HS-27A (cell line): ENCODE data around the gene IGFALS.

Source experiments
- DNase-seq: peaks from one replicate; pipeline ENCODE4 v3.0.0-alpha.2; 2012; ENCODE audit warnings: low read depth, missing footprints

The IGFALS gene

DNA sequence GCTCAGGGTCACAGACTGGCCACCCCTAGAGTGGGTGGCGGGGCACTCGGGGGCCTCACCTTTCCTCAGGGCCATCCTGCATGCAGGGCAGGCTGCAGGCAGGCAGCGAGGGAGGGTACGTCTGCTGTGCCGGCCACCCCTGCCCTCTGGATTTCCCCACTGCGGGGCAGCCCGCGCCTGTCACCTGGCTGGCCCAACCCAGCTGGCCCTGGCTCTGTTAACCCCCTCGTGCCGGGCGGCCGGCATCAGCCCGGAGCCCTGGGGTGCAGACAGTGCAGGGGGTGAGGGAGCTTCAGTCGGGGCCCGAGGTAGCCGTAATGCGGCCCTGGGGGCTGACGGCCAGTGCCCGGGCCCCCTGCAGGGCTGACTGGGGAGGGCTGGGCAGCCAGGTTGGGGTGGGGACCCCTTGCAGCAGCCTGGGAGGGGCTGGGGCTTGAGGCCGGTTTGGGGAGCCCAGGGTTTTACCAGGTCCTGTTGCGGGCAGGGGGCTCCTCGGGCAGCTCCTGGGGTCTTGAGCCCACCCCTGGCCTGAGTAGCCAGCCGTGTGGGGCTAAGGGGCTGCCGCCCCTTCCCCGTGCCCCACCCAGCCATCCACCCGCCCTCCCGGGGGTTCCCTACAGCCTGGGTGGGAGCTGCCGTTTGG, at the start of gene IGFALS:
Gene IGFALS (minus strand): TSS at position 128 of the 643 bp plus-strand sequence. CDS start 53 bp downstream, at position 75.
- no peak for DNase-seq

DNA sequence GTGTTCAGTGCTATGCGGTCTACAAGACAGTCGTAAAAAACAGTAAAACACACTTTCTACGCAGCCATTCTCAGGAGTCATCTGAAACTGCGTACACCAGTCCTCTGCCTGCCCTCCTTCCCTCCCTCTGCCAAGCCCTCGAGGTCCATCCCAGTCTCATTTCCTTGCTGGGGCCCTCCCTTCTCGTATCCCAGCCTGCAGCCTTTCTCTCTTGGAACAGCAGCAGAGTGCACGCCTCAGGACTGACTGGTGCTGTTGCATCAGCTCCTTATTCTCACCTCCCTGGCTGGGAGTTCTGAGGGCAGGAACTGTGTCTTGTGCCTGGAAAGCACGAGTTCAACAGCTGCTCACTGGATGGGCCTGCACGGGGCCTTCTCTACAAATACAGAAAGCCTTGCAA, 46.0 kb upstream of the IGFALS start:
- DNase-seq = no peak

DNA sequence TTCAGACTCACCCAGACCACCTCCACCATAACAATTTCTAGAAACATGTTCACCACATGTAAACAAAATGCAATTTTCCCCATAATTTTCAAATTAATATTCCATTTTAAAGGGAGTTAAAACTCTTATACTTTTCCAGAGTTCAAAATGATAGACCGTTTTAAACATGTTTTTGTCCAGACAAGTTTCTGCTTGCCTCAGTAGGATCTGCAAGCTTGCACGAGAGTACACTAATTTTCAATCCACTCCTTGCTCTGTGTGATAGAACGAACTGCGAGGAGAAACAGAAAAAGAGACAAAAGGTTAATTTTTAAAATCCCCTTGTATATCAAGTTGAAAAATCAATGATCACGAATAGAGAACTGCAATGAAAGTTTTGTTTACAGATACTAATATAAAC, 40.6 kb upstream of the IGFALS start:
- no peak for DNase-seq

DNA sequence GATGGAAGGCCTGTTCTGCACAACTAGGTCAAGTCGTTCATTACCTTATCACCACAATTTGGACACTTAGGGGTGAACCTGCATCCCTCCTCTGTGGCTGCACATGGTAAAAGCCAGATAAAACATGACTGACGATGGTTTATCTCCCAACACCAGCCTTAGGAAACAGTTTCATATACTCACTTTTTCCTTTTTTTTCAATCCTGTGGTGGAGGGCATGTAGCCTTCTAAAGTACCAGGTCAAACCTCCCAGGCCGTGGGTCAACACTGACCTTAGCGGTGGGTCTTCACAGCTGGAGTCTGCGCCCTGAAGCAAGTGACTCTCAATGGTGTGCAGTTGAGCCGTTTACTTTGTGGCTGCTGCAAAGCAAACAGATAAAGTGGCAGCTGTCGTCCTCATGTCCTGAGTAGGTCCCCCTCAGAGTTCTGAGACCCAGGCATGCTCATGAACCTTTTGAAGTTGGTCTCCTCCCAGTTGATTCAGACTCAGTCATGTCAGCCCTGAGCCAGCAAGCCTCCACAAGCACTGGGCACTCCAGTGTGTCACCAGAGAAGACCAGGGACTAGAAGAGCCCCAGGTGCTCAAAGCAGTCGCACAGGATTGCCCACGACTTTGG, 39.4 kb upstream of the IGFALS start:
- DNase-seq = no peak

DNA sequence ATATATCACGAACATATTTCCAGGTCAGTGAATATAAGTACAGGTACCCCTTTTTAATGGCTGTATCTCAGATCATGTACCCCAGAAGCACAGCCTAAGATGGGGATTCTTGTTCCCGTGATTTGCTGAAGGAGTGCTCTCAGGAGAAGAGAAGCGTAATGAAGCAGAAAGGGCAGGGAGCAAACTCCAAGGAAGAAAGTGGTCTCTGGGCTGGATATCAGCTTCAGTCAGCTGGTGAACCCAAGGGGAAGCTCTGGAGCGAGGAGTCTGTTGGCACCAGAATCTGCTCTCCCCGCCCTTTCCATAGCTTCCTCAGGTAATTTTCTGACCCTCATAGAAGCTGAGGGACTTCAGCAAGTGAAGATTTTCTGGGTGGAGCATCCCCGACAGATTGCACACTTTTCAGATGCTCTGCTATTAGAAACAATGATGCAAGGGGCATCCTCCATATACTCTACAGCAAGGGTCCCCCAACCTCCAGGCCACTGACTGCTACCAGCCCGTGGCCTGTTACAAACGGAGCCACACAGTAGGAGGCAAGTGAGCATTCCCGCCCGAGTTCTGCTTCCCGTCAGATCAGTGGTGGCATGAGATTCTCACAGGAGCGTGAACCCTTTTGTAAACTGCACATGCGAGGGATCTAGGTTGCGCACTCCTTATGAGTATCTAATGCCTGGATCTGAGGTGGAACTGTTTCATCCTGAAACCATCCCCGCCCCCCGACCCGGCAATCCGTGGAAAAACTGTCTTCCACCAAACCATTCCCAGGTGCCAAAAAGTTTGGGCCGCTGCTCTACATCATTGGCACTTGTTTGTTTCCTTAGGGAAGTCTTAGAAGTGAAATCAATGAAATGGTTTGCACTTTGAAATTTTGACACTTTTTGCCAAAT, 37.9 kb upstream of the IGFALS start:
- DNase-seq = no peak

DNA sequence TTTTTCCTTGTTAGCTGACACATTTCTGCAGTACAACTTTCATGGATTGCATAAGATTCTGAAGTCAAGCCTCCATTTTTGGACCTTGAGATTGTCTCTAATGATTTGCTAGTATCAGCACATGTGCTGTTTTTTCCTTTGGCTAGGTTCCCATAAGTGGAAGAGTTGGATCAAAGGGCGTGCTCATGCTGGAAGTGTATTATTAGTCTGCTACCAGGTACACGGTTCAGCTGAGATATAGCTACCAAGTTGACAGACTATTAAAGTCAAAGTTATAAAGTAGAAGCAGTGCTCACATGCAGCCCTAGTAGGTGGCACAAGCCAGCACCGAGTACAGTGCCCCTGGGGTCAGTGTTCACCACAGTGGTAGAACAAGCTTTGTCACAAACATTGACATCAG, 36.7 kb upstream of the IGFALS start:
- no peak for DNase-seq

DNA sequence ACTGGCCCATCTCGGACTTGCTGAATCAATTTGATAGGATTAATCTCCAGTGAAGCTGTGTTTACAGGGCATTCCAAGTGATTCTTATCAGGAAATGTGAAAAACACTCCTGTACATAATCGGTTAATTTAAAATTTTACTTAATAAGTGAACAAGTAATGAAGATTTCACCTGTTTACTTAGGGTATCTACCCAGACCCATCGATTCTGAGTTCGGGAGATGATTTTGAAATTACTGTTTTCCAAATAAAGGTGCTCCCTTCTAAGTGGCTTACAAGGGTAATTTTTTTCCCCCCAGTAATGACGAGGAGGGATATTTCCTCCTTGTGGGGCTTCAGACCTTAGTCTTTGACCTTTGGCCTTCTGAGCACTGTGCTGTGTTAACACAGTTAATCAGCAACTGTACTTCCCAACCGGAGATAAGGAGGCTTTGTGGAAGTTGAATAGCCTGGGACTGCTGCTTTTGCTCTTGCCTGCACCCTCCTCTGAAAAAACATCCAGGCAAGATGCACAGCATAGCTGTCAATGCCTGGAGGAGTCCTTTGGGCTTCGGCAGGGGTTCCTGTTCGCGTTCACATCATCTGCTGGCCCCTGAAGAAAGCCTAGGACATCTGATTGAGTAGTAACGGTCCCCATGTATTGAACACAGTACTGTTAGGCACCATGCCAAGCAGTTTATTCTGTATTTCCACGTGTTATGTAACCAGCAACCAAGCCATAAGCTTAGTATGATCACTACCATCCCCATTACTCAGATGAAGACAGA, 35.3 kb upstream of the IGFALS start:
- no peak for DNase-seq

DNA sequence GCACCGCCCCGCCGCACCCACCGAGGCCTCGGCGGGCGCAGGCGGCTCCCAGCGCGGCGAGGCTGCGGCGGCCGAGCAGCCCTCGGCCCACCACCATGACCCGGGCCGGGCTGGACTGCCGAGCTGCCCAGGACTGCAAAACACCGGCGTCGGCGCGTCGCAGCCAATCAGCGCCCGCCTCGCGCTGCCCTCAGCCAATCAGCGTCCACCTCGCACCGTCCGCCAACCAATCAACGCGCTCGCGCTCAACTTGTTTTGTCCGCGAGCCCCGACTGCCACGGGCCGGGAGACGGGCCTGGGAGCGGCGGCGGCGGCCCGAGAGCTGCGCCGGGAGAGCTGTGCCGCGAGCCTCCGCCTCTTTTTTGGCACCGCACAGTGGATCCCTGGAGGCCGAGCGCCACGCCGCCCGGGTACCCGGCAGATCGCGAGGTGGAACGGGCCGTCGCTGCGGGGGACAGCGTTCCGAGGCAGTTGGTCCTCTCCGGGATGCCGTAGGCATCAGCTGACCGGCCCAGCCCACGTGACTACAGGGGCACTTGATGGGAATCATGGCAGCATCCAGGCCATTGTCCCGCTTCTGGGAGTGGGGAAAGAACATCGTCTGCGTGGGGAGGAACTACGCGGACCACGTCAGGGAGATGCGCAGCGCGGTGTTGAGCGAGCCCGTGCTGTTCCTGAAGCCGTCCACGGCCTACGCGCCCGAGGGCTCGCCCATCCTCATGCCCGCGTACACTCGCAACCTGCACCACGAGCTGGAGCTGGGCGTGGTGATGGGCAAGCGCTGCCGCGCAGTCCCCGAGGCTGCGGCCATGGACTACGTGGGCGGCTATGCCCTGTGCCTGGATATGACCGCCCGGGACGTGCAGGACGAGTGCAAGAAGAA, 33.4 kb upstream of the IGFALS start, which contains the start of the genes FAHD1 and HAGH:
Gene FAHD1 (plus strand): TSS at position 516 of the 883 bp plus-strand sequence. CDS start 33 bp downstream, at position 549.
Gene HAGH (minus strand): TSS at position 135 of the 883 bp plus-strand sequence. CDS start 38 bp downstream, at position 97.
- peak; percentile 74 for DNase-seq

DNA sequence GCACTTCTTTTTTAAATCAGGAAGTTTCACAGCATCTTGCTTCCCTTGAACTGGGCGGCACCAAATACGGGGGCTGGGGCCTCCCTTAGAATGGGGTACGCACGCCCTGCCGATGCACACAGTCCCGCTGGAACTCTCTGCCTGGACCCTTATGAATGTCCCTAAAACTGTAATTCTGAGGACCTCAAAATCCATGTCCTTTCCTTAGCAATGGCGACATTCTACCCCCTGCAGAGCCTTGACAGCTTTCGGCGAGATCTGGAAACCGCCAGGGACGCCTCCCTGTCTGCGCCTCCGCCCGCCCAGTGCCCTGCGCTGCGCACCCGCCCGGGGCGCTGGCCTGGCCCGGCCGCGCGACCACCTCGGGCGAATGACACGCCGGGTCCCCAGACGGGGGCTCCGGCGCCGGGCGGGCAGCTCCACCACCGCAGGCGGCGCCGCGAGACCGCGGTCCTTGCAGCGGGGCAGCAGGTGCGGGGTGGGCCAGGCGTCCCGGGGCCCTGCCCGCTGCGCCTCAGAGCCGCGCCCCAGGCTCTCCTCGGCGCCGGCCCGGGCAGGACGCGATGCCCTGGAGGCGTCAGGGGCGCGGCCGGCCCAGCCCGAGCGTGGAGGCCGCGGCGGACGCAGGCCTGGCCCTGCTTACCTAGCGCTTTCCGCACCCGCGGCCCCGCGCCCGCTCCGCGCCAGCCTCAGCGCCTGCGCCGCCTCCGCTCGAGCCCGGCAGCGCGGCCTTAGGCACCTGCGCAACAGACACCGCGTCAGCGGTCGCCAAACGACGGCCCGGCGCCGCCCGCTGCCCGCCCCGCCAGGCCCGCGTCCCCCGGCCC, 32.6 kb upstream of the IGFALS start:
- no peak for DNase-seq

DNA sequence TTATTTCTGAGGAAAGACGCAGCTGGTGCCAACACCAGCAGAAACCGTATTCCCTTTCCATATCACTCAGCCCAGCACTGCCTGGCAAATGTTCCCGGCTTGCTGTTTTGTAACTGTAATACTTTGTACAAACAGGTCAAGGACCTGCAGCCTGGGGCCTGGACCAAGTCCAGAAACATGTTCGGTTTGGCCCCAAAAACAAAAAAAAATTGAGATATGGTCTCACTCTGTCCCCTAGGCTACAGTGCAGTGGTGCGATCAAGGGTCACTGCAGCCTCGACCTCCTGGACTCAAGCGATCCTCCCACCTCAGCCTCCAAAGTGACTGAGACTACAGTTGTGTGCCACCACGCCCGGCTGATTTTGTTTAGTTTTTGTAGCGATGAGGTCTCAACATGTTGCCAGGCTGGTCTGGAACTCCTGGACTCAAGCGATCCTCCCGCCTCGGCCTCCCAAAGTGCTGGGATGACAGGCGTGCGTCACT, 31.9 kb upstream of the IGFALS start:
- no peak for DNase-seq

DNA sequence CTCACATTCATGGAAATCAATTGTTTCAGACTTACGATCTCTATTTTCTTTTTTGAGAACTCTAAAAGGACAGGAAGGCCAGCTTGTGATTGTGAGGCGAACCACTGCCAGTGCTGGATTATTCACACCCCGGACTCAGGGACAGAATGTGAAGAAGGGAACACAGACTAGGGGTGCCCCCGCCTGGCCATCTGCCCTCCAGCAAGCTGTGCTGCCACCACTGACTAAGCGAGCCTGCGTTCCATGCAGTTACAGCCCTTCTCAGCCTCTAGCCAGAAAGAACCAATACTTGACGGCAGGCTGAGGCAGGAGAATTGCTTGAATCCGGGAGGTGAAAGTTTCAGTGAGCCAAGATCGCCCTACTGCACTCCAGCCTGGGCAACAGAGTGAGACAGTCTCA, 30.3 kb upstream of the IGFALS start:
- no peak for DNase-seq

DNA sequence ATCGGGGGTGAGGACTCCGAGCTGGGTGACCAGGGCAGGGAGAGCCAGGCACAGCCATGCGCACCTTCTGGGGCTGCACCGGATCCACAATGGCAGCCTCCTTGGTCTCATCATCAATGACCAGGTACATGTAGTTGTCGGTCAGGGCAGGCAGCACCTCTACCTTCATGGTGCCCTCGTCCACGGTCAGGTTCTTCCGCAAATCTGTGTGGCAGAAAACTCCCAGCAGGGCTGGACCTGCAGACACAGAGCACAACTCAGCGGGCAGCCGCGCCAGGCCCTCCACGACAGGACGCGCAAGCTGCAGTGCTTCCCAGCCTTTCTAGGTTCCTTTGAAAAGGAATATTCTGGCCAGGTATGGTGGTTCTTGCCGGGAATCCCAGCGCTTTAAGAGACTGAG, 29.3 kb upstream of the IGFALS start:
- no peak for DNase-seq

DNA sequence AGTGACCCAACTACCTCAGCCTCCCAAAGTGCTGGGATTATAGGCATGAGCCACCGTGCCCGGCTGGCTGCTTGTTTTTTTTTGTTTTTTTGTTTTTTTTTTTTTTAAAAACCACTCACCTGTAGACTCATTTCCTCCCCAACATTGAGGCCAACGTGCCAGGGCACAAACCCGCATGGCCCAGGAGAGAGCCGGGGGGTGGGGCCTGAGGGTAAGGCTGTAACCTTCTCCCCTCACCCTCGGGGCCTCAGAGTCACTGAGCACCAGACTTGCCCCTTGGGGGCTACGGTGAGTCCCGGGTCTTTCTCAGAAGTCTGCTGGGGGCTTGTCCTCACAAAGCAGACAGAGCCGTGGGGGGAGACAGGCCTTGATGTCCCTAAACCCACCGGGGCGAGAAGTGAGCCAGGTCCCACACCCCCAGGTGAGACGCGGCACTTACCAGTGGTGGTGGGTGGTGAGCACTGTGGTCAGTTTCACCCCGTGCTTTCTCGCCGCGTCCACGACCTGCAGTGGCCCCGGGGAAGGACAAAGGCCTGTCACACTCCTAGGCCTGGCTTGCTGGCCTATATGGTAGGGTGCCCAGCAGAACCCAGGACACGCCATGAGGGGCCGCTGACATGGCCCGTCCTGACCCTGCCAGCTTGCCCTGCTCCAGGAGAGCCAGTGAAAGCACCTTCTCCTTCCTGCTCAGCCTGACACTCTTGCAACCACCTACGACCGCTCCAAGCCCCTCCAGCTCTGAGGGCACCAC, 28.5 kb upstream of the IGFALS start:
- no peak for DNase-seq

DNA sequence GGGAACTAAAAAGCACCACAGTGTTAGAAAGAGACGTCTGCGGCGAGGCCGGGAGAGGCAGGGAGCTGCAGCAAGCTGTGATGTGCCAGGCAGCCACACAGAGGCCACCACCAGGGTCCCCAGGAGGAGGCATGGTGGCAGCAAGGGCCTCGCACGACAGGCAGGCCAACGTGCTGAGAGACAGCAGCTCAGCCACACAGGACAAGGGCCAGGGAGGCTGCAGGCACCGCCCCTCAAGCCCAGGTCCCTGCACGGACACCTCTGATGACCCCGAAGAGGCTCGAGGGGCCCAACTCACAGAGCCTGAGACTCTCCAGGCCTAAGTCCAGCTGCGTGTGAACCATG, 27.4 kb upstream of the IGFALS start:
- no peak for DNase-seq

DNA sequence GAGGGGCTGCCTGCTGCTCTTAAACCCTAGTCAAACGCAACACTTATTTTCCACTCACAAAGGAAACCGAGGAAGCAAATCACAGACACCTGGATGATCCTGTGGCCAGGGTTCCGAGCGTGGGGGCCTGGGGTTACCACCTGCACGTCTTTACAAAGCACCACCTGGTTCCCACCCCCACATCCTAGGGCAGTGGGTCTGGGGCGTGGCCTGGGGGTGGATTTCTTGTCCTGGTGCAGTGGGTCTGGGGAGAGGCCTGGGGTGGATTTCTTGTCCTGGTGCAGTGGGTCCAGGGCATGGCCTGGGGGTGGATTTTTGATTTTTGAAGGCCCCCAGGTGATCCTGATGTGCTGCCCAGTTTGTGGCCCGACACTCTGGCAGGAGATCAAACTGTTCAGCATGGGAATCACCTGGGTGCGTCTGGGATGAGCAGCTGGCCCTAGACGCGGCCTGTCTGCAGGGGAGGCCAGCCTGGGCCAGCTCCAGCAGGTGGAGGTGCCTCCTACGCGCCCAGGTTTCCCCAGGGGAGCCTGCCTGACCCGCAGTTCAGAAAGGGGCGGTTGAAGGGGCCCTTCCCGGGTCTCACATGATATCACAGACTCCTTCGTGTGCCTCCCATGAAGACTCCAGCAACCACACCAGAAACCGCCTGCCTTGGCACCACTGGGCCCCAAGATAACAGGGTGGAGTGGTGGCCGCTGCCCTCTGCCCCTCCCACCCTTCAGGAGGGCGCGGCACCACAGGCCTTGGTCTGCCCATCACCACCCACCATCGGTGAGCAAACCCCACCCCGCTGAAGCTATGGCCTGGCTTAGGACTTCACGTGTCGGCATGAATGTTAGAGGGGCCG, 26.8 kb upstream of the IGFALS start:
- no peak for DNase-seq

DNA sequence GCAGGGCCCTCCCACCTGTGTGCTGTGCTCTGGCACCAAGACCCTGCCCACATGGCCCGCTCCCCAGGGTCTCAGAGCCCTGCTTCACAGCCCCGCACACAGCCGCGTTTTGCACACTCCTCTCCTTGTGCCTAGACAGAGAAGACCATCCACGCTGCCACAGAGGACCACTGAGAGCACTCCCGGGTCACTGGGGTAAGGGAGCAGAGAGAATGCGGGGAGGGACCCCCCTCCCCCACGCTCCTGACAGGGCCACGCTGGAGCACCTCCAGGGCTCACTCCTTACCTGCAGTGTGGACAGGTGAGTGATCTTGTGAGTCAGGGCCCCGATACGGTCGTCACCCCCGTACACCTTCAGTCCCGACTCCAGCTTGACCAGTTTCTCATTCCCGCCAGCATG, 26.1 kb upstream of the IGFALS start:
- no peak for DNase-seq

DNA sequence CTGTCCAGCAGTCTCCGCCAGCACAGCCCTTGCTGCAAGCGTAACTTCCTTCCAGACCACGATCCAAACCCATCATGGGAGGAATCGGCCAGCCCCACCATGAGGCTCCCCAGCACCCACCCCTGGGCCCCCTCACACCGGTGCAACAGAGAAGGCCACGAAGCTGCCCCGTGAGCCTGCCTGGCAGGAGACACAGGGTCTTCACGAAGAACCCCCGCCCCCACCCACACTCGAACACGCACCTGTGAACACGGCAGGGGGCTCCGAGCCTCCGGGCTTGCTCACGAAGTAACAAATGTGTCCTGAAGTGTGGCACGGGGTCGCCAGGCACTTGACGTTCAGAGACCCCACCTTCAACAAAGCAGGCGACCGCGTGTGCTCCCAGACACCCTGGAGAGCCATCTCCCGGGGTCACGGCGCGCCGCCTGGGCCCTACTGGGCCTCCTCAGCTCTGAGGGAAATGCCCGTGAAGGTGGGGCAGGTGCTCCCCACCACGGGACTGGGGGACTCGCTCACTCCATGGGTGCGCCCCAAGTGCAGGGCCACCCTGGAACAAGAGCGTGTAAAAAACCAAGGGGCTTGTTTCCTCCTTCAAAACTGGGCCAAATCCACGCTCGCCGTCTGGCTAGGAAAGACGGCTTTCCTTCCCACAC, 25.5 kb upstream of the IGFALS start:
- DNase-seq = no peak
